ENCODE results near the gene EPPIN.

Gene EPPIN

GRCh38 chr20:45538209-45538799, 8.9 kb downstream of the EPPIN start:
- peak; percentile 9 for DNase-seq (ENCODE audit: low read depth)

- no peak for DNase-seq (ENCODE audit: low read depth)
These were observed 19.9 kb downstream of the EPPIN start for GRCh38 chr20:45527294-45527693.

- DNase-seq (ENCODE audit: low read depth) = no peak
These were observed 23.4 kb downstream of the EPPIN start for GRCh38 chr20:45523821-45524220.

- no peak for DNase-seq (ENCODE audit: low read depth)
These were observed 28.9 kb downstream of the EPPIN start for GRCh38 chr20:45518282-45518681.

GRCh38 chr20:45515147-45515913, 31.9 kb downstream of the EPPIN start, which contains the start of gene SPINT3:
Gene SPINT3 (minus strand): TSS chr20:45515622. CDS start chr20:45515608, 14 bp downstream.
- DNase-seq (ENCODE audit: low read depth) = no peak

DNA sequence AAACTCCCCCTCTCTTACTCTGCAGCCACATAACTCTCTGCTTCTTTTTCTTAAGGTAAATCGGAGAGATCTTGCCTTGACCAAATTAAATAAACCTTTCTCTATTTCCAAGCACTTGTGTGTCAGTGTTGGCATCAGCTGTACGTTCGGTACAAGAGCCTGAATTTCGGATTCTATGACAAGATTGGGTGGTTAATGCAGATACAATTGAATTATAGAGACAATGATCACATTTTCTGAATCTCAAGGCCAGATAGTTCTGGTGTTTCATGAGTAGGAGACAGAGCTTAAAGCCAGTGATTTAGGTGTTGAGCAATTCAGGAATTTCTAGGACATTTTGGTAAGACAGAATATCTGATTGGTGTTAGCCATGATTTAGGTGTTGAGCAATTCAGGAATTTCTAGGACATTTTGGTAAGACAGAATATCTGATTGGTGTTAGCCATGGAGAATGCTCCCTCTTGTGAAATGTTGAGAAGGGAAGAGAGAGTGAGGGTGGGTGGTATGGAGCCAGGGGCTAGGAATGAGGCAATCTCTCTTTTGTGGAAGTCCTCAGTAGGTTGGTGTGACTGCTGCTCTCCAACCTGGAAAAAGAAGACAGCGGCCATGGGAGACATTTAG, 36.8 kb downstream of the EPPIN start:
- no peak for DNase-seq (ENCODE audit: low read depth)

- DNase-seq (ENCODE audit: low read depth) = no peak
These were observed 38.1 kb downstream of the EPPIN start for GRCh38 chr20:45509091-45509490.

GRCh38 chr20:45508068-45508886, 38.9 kb downstream of the EPPIN start:
- no peak for DNase-seq (ENCODE audit: low read depth)

DNA sequence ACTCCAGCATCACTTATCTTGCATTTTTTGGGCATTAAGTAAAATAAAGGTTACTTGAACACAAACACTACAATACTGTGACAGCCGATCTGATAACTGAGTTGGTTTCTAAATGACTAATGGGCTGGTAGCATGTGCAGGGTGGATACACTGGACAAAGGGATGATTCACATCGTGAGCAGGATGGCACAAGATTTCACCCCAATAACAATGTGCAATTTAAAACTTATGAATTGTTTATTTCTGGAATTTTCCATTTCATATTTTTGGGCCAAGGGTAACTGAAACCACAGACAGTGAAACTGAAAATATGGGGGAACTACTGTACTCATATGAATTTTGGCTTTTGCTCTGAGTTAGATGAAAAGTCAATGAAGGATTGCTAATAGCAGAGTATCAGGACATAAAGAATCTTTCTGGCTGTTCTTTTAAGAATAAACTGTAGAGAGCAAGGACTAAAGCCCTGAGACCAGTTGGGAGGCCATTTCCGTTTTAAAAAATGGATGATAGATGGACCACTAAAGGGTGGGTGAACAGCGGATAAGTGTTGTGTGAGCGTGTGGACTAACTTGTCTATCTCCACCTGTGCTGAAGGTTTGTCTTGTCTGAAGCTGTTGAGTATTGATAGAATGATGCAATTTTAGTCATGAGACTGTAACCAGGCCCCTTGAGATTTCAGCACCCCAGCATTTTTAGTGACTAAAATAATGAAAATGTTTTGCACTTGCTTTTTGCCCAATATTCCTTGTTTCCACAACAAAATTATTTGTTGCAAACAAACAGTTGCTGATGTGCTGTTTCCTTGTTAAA, 40.0 kb downstream of the EPPIN start:
- no peak for DNase-seq (ENCODE audit: low read depth)

DNA sequence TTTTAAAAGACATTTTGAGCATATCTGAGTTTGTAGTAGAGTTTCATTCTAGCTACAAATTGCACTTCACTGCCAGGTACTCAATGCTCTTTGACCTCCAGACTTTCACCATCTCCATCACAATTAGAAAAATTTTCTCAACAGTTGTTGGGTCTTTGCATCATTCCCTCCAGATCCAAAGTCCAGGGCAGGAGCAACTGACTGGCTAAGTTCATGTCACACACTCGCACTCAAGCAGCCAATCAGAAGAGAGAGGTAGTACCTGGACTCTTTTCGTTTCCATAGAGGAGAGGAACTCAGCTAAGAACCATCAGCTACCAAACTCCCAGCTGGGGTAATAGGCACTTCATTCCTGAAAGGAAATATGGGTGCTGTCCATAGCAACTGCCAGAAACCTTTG, 40.8 kb downstream of the EPPIN start:
- DNase-seq (ENCODE audit: low read depth) = no peak

DNA sequence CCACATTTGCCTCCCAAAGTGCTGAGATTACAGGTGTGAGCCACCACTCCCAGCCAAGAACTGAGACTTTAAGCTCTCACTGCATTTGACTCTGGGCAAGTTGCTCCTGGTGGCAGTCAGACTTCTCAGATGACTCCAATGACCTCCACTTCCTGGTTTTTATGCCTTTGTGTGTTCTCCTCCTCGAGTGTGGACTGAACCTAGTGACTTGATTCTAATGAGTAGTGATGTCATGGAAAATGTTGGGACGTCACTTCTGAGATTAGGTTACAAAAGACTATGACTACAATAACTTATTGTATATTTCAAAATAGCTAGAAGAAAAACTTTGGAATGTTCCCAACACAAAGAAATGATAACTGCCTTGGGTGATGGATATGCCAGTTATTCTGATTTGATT, 43.8 kb downstream of the EPPIN start:
- no peak for DNase-seq (ENCODE audit: low read depth)

GRCh38 chr20:45502561-45502960, 44.6 kb downstream of the EPPIN start:
- DNase-seq (ENCODE audit: low read depth) = no peak

GRCh38 chr20:45501600-45501999, 45.6 kb downstream of the EPPIN start:
- DNase-seq (ENCODE audit: low read depth) = no peak

GRCh38 chr20:45500022-45500421, 47.2 kb downstream of the EPPIN start:
- DNase-seq (ENCODE audit: low read depth) = no peak

DNA sequence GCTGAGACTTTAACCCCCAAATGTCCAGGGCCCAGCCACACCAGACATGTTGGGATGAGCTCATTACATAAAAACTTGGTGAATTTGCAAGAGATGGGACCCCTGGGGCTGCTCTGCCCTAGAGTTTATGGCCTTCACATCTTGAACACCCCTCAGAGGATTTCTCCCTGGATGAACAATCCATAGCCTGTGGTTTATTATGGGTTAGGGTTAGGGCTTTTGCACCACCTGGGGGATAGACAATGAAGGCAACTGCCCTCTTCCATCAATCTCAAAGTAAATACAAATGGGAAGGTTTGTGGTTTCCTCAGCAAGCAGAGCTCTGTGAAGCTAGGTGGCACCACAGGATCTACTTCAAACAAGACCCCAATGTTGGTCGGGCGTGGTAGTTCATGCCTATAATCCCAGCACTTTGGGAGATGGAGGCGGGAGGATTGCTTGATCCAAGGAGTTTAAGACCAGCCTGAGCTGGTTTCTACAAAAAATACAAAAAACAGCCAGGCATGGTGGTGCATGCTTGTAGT, 49.2 kb downstream of the EPPIN start:
- DNase-seq (ENCODE audit: low read depth) = no peak

DNA sequence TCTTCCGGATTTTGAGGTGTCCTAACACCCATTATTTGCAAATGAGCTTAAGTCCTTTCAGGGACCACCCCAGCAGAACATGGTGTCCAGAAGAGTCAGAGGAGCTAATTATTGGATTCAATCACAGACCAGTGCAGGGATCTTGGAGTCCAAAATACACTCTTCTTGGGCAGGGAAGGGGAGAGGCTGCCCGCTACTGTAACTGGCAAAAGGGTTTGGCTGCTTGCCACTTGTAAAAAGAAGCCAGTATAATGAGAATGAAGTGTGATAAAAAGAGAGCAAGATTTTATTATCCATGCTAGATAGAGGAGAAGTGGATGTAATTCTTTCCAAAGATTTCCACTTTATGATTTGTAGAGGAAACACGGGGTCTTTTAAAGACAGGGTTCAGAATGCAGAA, 51.0 kb downstream of the EPPIN start:
- no peak for DNase-seq (ENCODE audit: low read depth)

DNA sequence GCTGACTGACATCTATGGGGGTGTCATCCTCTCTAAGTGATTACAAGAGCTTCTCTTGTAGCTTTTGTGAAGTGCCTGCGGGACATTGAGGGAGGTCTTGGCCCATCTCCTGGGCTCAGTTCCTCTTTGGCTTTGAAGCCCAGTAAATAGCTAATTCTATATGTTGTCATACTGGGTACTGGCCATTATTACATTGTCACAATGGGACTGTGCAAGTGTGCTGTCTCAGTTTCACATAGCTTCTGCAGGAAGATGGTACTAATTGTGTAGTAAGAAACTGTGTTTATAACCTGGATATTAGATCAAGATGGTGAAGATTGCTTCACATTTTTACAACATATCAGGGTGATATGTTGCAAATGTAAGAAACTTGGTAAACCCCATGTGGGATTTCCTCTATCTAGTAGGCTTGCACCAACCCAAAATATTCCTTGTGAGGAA, 51.7 kb downstream of the EPPIN start:
- DNase-seq (ENCODE audit: low read depth) = no peak

All from EH (cell line).